ENCODE results near the gene CARD10.

CARD10 gene

GRCh38 chr22:37449331-37450001, 69.7 kb downstream of the CARD10 start:
- TF ChIP-seq EGR1 (IDR thresholded peaks at IDR 0.05) (no peak), FOXM1 (IDR thresholded peaks at IDR 0.05; ENCODE audit: borderline replicate concordance, low read depth) (no peak), USF1 (IDR thresholded peaks at IDR 0.05) (no peak), ZBTB7A (IDR thresholded peaks at IDR 0.05; ENCODE audit: low read depth) (no peak), YY1 (IDR thresholded peaks at IDR 0.05; ENCODE audit: low read depth) (no peak), CREB1 (IDR thresholded peaks at IDR 0.05; ENCODE audit: low read depth) (no peak), TCF12 (IDR thresholded peaks at IDR 0.05; ENCODE audit: low read depth) (no peak), EP300 (IDR thresholded peaks at IDR 0.05; ENCODE audit: borderline replicate concordance) (no peak), RAD21 (IDR thresholded peaks at IDR 0.05; ENCODE audit: low read depth) (no peak), TAF1 (IDR thresholded peaks at IDR 0.05; ENCODE audit: low read depth) (no peak), MAX (IDR thresholded peaks at IDR 0.05) (no peak), CEBPB (IDR thresholded peaks at IDR 0.05) (no peak), REST (IDR thresholded peaks at IDR 0.05; ENCODE audit: low read depth) (no peak), NFIC (IDR thresholded peaks at IDR 0.05) (no peak), TEAD4 (IDR thresholded peaks at IDR 0.05) (no peak)

GRCh38 chr22:37448516-37449127, 70.6 kb downstream of the CARD10 start:
- no peak for TF ChIP-seq EP300 (IDR thresholded peaks at IDR 0.05; ENCODE audit: borderline replicate concordance)
- TF ChIP-seq RAD21 (IDR thresholded peaks at IDR 0.05; ENCODE audit: low read depth): no peak
- TF ChIP-seq FOXM1 (IDR thresholded peaks at IDR 0.05; ENCODE audit: borderline replicate concordance, low read depth): no peak
- no peak for TF ChIP-seq YY1 (IDR thresholded peaks at IDR 0.05; ENCODE audit: low read depth)
- TF ChIP-seq TAF1 (IDR thresholded peaks at IDR 0.05; ENCODE audit: low read depth): no peak
- no peak for TF ChIP-seq CREB1 (IDR thresholded peaks at IDR 0.05; ENCODE audit: low read depth)

DNA sequence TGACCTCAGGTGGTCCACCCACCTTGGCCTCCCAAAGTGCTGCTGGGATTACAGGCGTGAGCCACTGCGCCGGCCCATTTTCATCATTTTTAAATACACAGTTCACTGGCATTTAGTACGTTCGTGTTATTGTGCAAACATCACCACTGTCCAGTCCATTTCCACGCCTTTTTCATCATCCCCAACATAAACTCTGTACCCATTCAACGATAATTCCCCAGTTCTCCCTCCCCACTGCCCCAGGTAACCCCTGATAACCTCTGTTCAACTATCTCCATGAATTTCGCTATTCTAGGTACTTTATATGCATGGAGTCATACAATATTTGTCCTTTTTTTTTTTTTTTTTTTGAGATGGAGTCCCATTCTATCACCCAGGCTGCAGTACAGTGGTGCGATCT, 73.7 kb downstream of the CARD10 start:
- no peak for TF ChIP-seq CEBPB (IDR thresholded peaks at IDR 0.05)
- no peak for TF ChIP-seq NFIC (IDR thresholded peaks at IDR 0.05)
- TF ChIP-seq EP300 (IDR thresholded peaks at IDR 0.05; ENCODE audit: borderline replicate concordance): no peak
- no peak for TF ChIP-seq USF1 (IDR thresholded peaks at IDR 0.05)
- TF ChIP-seq TEAD4 (IDR thresholded peaks at IDR 0.05): no peak
- no peak for TF ChIP-seq ZBTB7A (IDR thresholded peaks at IDR 0.05; ENCODE audit: low read depth)

- TF ChIP-seq REST (IDR thresholded peaks at IDR 0.05; ENCODE audit: low read depth) (no peak), CEBPB (IDR thresholded peaks at IDR 0.05) (no peak), TCF12 (IDR thresholded peaks at IDR 0.05; ENCODE audit: low read depth) (no peak), ZBTB7A (IDR thresholded peaks at IDR 0.05; ENCODE audit: low read depth) (no peak), RAD21 (IDR thresholded peaks at IDR 0.05; ENCODE audit: low read depth) (no peak), EGR1 (IDR thresholded peaks at IDR 0.05) (no peak), EP300 (IDR thresholded peaks at IDR 0.05; ENCODE audit: borderline replicate concordance) (no peak), TEAD4 (IDR thresholded peaks at IDR 0.05) (no peak), TAF1 (IDR thresholded peaks at IDR 0.05; ENCODE audit: low read depth) (no peak), CREB1 (IDR thresholded peaks at IDR 0.05; ENCODE audit: low read depth) (no peak), NFIC (IDR thresholded peaks at IDR 0.05) (no peak), USF1 (IDR thresholded peaks at IDR 0.05) (no peak), YY1 (IDR thresholded peaks at IDR 0.05; ENCODE audit: low read depth) (no peak), FOXM1 (IDR thresholded peaks at IDR 0.05; ENCODE audit: borderline replicate concordance, low read depth) (no peak), MAX (IDR thresholded peaks at IDR 0.05) (no peak)
Measured at GRCh38 chr22:37443977-37444376, 75.2 kb downstream of the CARD10 start.

GRCh38 chr22:37443086-37443485, 76.1 kb downstream of the CARD10 start:
- TF ChIP-seq NFIC (IDR thresholded peaks at IDR 0.05) (no peak), EGR1 (IDR thresholded peaks at IDR 0.05) (no peak), CREB1 (IDR thresholded peaks at IDR 0.05; ENCODE audit: low read depth) (no peak), REST (IDR thresholded peaks at IDR 0.05; ENCODE audit: low read depth) (no peak), MAX (IDR thresholded peaks at IDR 0.05) (no peak), EP300 (IDR thresholded peaks at IDR 0.05; ENCODE audit: borderline replicate concordance) (no peak), ZBTB7A (IDR thresholded peaks at IDR 0.05; ENCODE audit: low read depth) (no peak), TCF12 (IDR thresholded peaks at IDR 0.05; ENCODE audit: low read depth) (no peak), TAF1 (IDR thresholded peaks at IDR 0.05; ENCODE audit: low read depth) (no peak), FOXM1 (IDR thresholded peaks at IDR 0.05; ENCODE audit: borderline replicate concordance, low read depth) (no peak), YY1 (IDR thresholded peaks at IDR 0.05; ENCODE audit: low read depth) (no peak), RAD21 (IDR thresholded peaks at IDR 0.05; ENCODE audit: low read depth) (no peak), CEBPB (IDR thresholded peaks at IDR 0.05) (no peak), TEAD4 (IDR thresholded peaks at IDR 0.05) (no peak), USF1 (IDR thresholded peaks at IDR 0.05) (no peak)
